Right lobe of liver (tissue), 6 donors: ENCODE measurements around the gene CORT. TPM values are rescaled to one million over a fixed set of nuclear protein-coding genes. Genes with fewer than 3 reads are reported as not detected.

Experiments used
- ATAC-seq, 4 donors: fragments of 200-7000 bp; cut with Tn5 transposase; one replicate each; pipeline ENCODE4 v1.9.1; 2020; ENCODE audit warnings: mild to moderate bottlenecking in 4 of 4, moderate library complexity in 4 of 4
- DNase-seq, 3 donors: peaks; one replicate each; pipeline ENCODE4 v3.0.0-alpha.2; 2020
- H3K27ac ChIP-seq, 3 donors: fragments of 200-600 bp; one replicate each; pipeline ENCODE4 v1.8.0; 2022
- H3K27me3 ChIP-seq, 2 donors: fragments of 200-600 bp; one replicate each; pipeline ENCODE4 v1.8.0; 2022
- H3K36me3 ChIP-seq, 4 donors: fragments of 200-600 bp; sonication (generic) in 1 of 4; one replicate each; pipeline versions ENCODE4 v1.5.1 to v1.8.0; 2017 to 2022; ENCODE audit warnings: control low read depth in 1 of 4
- H3K4me1 ChIP-seq, 4 donors: fragments of 200-600 bp; sonication (generic) in 1 of 4; one replicate each; pipeline versions ENCODE4 v1.5.1 to v1.8.0; 2017 to 2022; ENCODE audit warnings: control low read depth in 1 of 4
- H3K4me3 ChIP-seq, 3 donors: fragments of 200-600 bp; one replicate each; pipeline ENCODE4 v1.8.0; 2022
- H3K9me3 ChIP-seq, 4 donors: fragments of 200-600 bp; sonication (generic) in 1 of 4; one replicate each; pipeline versions ENCODE4 v1.5.1 to v1.8.0; 2017 to 2022; ENCODE audit warnings: control low read depth in 1 of 4
- CTCF ChIP-seq, 4 donors: fragments of 200-600 bp in 3 of 4; fragments of 450-650 bp in 1 of 4; IDR thresholded peaks; one replicate each; pipeline versions ENCODE4 v1.5.1 to v1.8.0; 2016 to 2022; ENCODE audit warnings: antibody characterized with exemption in 4 of 4, mild to moderate bottlenecking in 2 of 4
- POLR2A ChIP-seq: fragments of 450-650 bp; IDR thresholded peaks from one replicate; pipeline ENCODE4 v1.6.1; 2017; ENCODE audit warnings: antibody characterized with exemption, mild to moderate bottlenecking
- WGBS: methylation state at CpG from one replicate; pipeline ENCODE4 v1.1.6; 2018; ENCODE audit warnings: low coverage, low lambda C conversion rate; ENCODE audit not compliant: insufficient coverage; ENCODE audit errors: missing lambda C conversion rate; 5-methylcytosine and 5-hydroxymethylcytosine counted together
- intact Hi-C, 2 donors: fragments of 100-400 bp; cut with DNase I; formaldehyde crosslinking; loops; one replicate each; pipeline versions ENCODE4 v1.11.2 to v1.14.1; 2022
- total RNA-seq, 6 experiments: library from RNA; depleted of rRNA in 2 of 6; stranded (reverse); fragments of >200 nt in 2 of 6; fragmentation: NEBNext Ultra II Directional in 3 of 6; extraction: Animal tissue kit (Norgen Biotek cat#: 25700) in 3 of 6; gene quantifications; one replicate each; pipeline versions ENCODE4 v1.1.0 to v1.2.4, GENCODE V29; 2016 to 2023
- donor health status: DM: no; HTN: yes; CAD: no.
- donor health status: DM: no; HTN: no; CAD: no.
- donor health status: DM: no; HTN: no; CAD: no.
- donor health status: DM: no; HTN: yes; CAD: no.
- donor health status: DM: no; HTN: yes; CAD: no.

The CORT gene
- total RNA-seq, 6 experiments from 2014 or later = 0.17 TPM; not detected in 5

DNA sequence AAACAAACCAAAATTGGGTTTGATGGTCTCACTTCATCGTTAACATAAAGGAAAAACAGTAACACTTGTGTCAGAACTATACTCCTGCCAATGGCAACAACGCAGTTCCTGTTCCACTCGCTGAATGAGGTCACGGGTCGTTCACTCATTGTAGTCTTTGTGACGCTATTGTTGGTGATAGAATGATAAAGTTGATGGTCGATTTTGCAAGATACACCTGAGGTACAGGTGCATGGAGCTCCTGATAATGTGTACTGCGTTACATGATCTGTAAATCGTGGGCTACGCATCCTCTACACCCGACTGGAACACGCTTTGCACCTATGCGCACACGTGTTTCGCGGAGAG lies 20.0 kb upstream of the CORT start:
- H3K4me1 ChIP-seq = peaks cover 0 to 7% (median 0%) of the 10 kb centered on the region in 4 donors
- TF ChIP-seq CTCF (IDR thresholded peaks at IDR 0.05) = no peak
- no peak for TF ChIP-seq POLR2A
- no peaks in the 10 kb centered on the region for H3K9me3 ChIP-seq
- 30% methylated on average over 7 of the region's 16 CpGs for WGBS
- no peaks in the 10 kb centered on the region for H3K27me3 ChIP-seq
- DNase-seq (no peak), ATAC-seq (peak in 1 of 4 donors; percentile 2)
- H3K27ac ChIP-seq = no peak overlapping the region
- intact Hi-C loops = loop anchor here (5.0 to 10.0 kb wide), 3 partner anchors 55 to 67 kb away; no protein-coding TSS in a partner anchor
- no peaks in the 10 kb centered on the region for H3K36me3 ChIP-seq
- peak overlapping the region; percentile 84 to 95 (median 89) for H3K4me3 ChIP-seq

GRCh38 chr1:10430216-10431069 lies 19.4 kb upstream of the CORT start, which contains the start of gene CENPS:
TSS of gene CENPS (plus strand) at chr1:10430433. CDS start at chr1:10430518, 85 bp downstream.
- Histone ChIP-seq H3K27ac (no peak within 1 kb of the TSS), H3K27me3 (no peaks in the 10 kb centered on the region), H3K9me3 (no peaks in the 10 kb centered on the region), H3K36me3 (no peaks in the 10 kb centered on the region), H3K4me1 (peaks cover 0 to 7% (median 0%) of the 10 kb centered on the region in 4 donors), H3K4me3 (peak within 1 kb of the TSS; percentile 84 to 95 (median 89))
- WGBS = 0% methylated on average over 29 of the region's 95 CpGs
- intact Hi-C loops = loop anchor here (5.0 kb wide), 2 partner anchors 62 to 67 kb away; no protein-coding TSS in a partner anchor
- ATAC-seq (peak; percentile 91 to 96 (median 93)), DNase-seq (peak; percentile 93 to 95 (median 95))
- TF ChIP-seq CTCF (IDR thresholded peaks at IDR 0.05) (peak; percentile 92 to 99 (median 96)), POLR2A (no peak)

GRCh38 chr1:10431070-10431730 lies 18.6 kb upstream of the CORT start:
- H3K27me3 ChIP-seq = no peaks in the 10 kb centered on the region
- intact Hi-C loops = loop anchor here (5.0 kb wide), 2 partner anchors 61 to 66 kb away; no protein-coding TSS in a partner anchor
- ATAC-seq (no peak), DNase-seq (peak in 1 of 3 donors; percentile 38)
- no peaks in the 10 kb centered on the region for H3K9me3 ChIP-seq
- peak overlapping the region; percentile 84 to 95 (median 89) for H3K4me3 ChIP-seq
- WGBS = 22% methylated on average over 30 of the region's 30 CpGs
- no peaks in the 10 kb centered on the region for H3K36me3 ChIP-seq
- no peak for TF ChIP-seq CTCF (IDR thresholded peaks at IDR 0.05)
- TF ChIP-seq POLR2A = no peak
- no peak overlapping the region for H3K27ac ChIP-seq
- H3K4me1 ChIP-seq = peaks cover 0 to 7% (median 0%) of the 10 kb centered on the region in 4 donors

- no peak for TF ChIP-seq CTCF (IDR thresholded peaks at IDR 0.05)
- TF ChIP-seq POLR2A = no peak
- Histone ChIP-seq H3K4me3 (no peak overlapping the region), H3K27me3 (no peaks in the 10 kb centered on the region), H3K36me3 (no peaks in the 10 kb centered on the region), H3K27ac (no peak overlapping the region), H3K9me3 (no peaks in the 10 kb centered on the region), H3K4me1 (peaks cover 0 to 7% (median 0%) of the 10 kb centered on the region in 4 donors)
- ATAC-seq (no peak), DNase-seq (peak in 1 of 3 donors; percentile 41)
- intact Hi-C loops = loop anchor here (5.0 kb wide), 2 partner anchors 59 to 64 kb away; no protein-coding TSS in a partner anchor
- 72% methylated on average over 7 of the region's 14 CpGs for WGBS
These were observed 16.7 kb upstream of the CORT start for GRCh38 chr1:10432910-10433700.
